Breast epithelium (tissue), 4 donors: ENCODE measurements around the gene SOWAHB. TPM values are rescaled to one million over a fixed set of nuclear protein-coding genes. Genes with fewer than 3 reads are reported as not detected.

ENCODE experiments used
- DNase-seq, 2 donors: peaks; one replicate each; pipeline ENCODE4 v3.0.0-alpha.2; 2019; ENCODE audit warnings: low spot score in 2 of 2
- H3K27ac ChIP-seq, 2 donors: fragments of 200-600 bp; sonication (generic) in 1 of 2; one replicate each; pipeline ENCODE4 v1.5.1; 2016 to 2019; ENCODE audit warnings: mild to moderate bottlenecking in 1 of 2
- H3K27me3 ChIP-seq, 2 donors: fragments of 200-600 bp; sonication (generic) in 1 of 2; one replicate each; pipeline versions ENCODE4 v1.5.1 to v1.6.0; 2017 to 2019; ENCODE audit warnings: control low read depth in 1 of 2, mild to moderate bottlenecking in 1 of 2
- H3K36me3 ChIP-seq: fragments of 200-600 bp; one replicate; pipeline ENCODE4 v1.5.1; 2019
- H3K4me1 ChIP-seq, 2 donors: fragments of 200-600 bp; sonication (generic); one replicate each; pipeline ENCODE4 v1.5.1; 2016 to 2019; ENCODE audit warnings: control low read depth in 1 of 2
- H3K4me3 ChIP-seq, 3 donors: fragments of 200-600 bp; sonication (generic); 1 replicate in 2 of 3; 2 replicates in 1 of 3; pipeline ENCODE4 v1.5.1; 2016 to 2019; ENCODE audit warnings: mild to moderate bottlenecking in 3 of 3, moderate library complexity in 2 of 3
- H3K9me3 ChIP-seq, 2 donors: fragments of 200-600 bp; sonication (generic) in 1 of 2; one replicate each; pipeline ENCODE4 v1.5.1; 2016 to 2019; ENCODE audit warnings: control low read depth in 1 of 2
- POLR2A ChIP-seq: fragments of 450-650 bp; IDR thresholded peaks from one replicate; pipeline ENCODE4 v1.6.1; 2016; ENCODE audit warnings: antibody characterized with exemption, mild to moderate bottlenecking, moderate library complexity
- POLR2AphosphoS5 ChIP-seq, 3 donors: sonication (generic); formaldehyde crosslinking; IDR thresholded peaks; one replicate each; pipeline ENCODE4 v1.6.1; 2017; ENCODE audit warnings: antibody characterized with exemption in 3 of 3
- intact Hi-C: fragments of 100-400 bp; cut with DNase I; formaldehyde crosslinking; loops from one replicate; pipeline ENCODE4 v1.15.1; 2023; ENCODE audit warnings: low total_unique reads
- total RNA-seq, 3 donors: library from RNA; depleted of rRNA; stranded (reverse); fragments of >200 nt; gene quantifications; one replicate each; pipeline ENCODE4 v1.1.0, GENCODE V29; 2016
- TF ChIP-seq, protein P1 (sequence below), 3 donors: fragments of 450-650 bp; IDR thresholded peaks; one replicate each; pipeline ENCODE4 v1.5.1; 2016 to 2017; ENCODE audit warnings: antibody characterized with exemption in 3 of 3, mild to moderate bottlenecking in 3 of 3, moderate library complexity in 3 of 3

SOWAHB gene
- total RNA-seq, 3 donors from 2014 or later = 2.9 to 5.3 TPM; not detected in 1

DNA sequence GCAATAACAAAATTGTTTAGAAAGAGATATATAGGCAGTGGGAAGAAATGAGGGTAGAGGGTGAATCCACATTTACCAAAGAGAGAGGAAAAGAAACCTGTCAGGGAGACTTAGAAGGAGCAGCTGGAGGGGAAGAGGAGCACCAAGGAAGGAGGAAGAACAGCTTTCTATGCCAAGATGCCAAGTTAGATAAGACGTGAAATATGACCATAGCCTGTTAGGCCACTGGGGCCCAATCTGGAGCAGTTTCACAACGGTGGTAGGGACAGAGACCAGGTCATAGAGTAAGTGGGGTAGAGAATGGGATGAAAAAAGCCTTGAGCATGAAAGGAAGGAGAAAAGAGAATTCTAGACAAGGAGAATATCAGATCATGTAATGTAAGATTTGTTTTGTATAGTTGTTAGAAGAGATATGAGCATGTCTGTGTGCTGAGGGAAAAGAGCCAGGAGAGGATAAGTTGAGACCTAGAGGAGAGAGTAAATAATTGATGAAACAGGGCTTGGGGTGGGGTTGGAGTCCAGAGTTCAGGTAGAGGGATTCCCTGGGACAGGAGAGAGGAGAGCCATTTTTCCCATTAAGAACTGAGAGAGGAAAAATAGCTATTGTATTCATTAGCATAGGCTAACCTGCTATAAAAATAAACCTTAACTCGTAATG is 4.4 kb upstream of the SOWAHB start:
- Histone ChIP-seq H3K27ac (no peak overlapping the region), H3K4me1 (no peaks in the 10 kb centered on the region), H3K4me3 (no peak overlapping the region), H3K27me3 (no peaks in the 10 kb centered on the region), H3K9me3 (no peaks in the 10 kb centered on the region), H3K36me3 (no peaks in the 10 kb centered on the region)
- DNase-seq = no peak
- intact Hi-C loops = no loop called here
- TF ChIP-seq POLR2AphosphoS5 (IDR thresholded peaks at IDR 0.05) (no peak), POLR2A (no peak)
- TF ChIP-seq, protein P1, sequence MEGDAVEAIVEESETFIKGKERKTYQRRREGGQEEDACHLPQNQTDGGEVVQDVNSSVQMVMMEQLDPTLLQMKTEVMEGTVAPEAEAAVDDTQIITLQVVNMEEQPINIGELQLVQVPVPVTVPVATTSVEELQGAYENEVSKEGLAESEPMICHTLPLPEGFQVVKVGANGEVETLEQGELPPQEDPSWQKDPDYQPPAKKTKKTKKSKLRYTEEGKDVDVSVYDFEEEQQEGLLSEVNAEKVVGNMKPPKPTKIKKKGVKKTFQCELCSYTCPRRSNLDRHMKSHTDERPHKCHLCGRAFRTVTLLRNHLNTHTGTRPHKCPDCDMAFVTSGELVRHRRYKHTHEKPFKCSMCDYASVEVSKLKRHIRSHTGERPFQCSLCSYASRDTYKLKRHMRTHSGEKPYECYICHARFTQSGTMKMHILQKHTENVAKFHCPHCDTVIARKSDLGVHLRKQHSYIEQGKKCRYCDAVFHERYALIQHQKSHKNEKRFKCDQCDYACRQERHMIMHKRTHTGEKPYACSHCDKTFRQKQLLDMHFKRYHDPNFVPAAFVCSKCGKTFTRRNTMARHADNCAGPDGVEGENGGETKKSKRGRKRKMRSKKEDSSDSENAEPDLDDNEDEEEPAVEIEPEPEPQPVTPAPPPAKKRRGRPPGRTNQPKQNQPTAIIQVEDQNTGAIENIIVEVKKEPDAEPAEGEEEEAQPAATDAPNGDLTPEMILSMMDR (IDR thresholded peaks at IDR 0.05) = no peak

DNA sequence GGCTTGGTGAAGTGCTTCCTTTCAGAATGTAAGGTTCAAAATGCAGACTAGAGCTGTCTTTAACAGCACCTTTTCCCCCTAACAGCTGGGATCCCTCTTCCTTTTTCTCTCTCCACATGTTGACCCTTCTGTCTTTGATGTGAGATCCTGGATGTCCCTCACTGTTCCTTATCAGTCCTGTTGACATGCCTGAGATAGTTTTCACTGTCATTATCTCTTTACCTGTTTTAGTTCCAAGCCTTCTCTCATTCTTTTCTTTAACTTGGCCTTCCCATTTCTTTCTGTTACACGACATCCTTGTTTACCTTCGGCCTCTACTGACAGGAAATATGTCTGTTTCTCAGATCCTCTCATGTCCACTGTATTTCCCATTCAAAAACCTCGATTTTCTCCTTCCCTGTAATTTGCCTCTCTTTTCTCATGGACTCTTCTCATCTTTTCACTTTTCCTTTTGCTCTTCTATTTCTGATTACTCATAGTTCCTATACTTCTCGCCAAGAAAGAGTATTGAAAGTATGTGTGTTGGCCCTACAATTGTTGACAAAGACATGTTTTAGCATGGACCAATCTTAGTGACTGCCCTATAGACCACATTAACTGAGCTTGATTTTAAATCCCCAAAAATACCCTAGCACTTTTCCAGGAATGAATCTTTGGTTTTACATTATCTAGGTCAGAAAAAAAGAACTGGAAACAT is 1.2 kb upstream of the SOWAHB start:
- H3K4me1 ChIP-seq = no peaks in the 10 kb centered on the region
- H3K36me3 ChIP-seq = no peaks in the 10 kb centered on the region
- H3K27me3 ChIP-seq = no peaks in the 10 kb centered on the region
- no peak overlapping the region for H3K27ac ChIP-seq
- H3K9me3 ChIP-seq = no peaks in the 10 kb centered on the region
- intact Hi-C loops = no loop called here
- H3K4me3 ChIP-seq = no peak overlapping the region
- no peak for DNase-seq
- TF ChIP-seq POLR2AphosphoS5 (IDR thresholded peaks at IDR 0.05) = no peak
- no peak for TF ChIP-seq POLR2A
- TF ChIP-seq, protein P1 (IDR thresholded peaks at IDR 0.05) = no peak

- intact Hi-C loops = no loop called here
- Histone ChIP-seq H3K4me3 (peak overlapping the region; percentile 39 to 68 (median 67)), H3K27ac (peak overlapping the region; percentile 72 to 92), H3K27me3 (no peaks in the 10 kb centered on the region), H3K4me1 (no peaks in the 10 kb centered on the region), H3K9me3 (no peaks in the 10 kb centered on the region), H3K36me3 (no peaks in the 10 kb centered on the region)
- no peak for DNase-seq
- TF ChIP-seq, protein P1 (IDR thresholded peaks at IDR 0.05) = no peak
- TF ChIP-seq POLR2AphosphoS5 (IDR thresholded peaks at IDR 0.05) = no peak
- TF ChIP-seq POLR2A = no peak
These were observed 395 bp upstream of the SOWAHB start for GRCh38 chr4:76898385-76898692.

- peak; percentile 26 to 54 for DNase-seq
- H3K4me3 ChIP-seq = peak overlapping the region; percentile 39 to 68 (median 67)
- no peaks in the 10 kb centered on the region for H3K4me1 ChIP-seq
- intact Hi-C loops = no loop called here
- no peaks in the 10 kb centered on the region for H3K36me3 ChIP-seq
- H3K9me3 ChIP-seq = no peaks in the 10 kb centered on the region
- TF ChIP-seq POLR2A = no peak
- TF ChIP-seq, protein P1 (IDR thresholded peaks at IDR 0.05) = no peak
- no peaks in the 10 kb centered on the region for H3K27me3 ChIP-seq
- H3K27ac ChIP-seq = peak overlapping the region; percentile 72 to 92
These were observed 1.1 kb downstream of the SOWAHB start for GRCh38 chr4:76896614-76897535.
